Fibroblast of peridontal ligament (primary cell): ENCODE results near the gene PUSL1.

Experiments used
- DNase-seq: peaks from one replicate; pipeline ENCODE4 v3.0.0-alpha.2; 2010; ENCODE audit errors: extremely low read depth

PUSL1 gene

GRCh38 chr1:1279028-1279427 lies 29.4 kb upstream of the PUSL1 start:
- DNase-seq = no peak

DNA sequence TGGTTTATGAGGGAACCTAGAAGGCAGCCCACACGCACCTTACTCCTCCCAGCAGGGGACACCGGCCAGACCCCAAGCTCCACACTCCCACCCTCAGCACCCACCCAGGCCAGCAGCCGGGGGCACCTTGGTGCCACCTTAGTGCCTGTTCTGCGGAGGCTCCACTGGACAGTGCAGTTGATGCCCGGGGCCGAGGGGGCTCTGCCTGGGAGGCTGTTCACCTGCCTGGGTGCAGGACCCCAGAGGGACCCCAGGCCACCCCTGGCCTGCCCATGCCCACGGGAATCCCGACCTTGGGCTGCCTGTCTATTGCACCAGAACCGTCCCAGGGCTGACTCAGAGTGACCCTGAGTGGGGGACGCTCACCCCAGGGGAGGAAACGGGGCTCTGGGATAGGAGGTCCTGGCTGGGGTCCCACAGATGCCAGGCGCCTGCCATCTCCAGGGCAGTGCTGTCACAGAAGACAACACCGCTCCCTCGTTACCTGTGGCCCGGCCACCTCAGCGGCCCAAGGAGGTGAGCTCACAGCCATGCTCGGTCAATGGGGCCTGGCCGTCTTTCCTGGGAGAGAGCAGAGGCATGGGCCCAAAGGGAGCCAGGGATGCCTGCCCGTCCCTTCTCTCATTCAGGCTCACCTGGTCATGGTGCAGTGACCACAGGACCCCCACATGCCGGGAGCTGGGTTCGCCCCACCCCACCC lies 27.5 kb upstream of the PUSL1 start:
- no peak for DNase-seq

DNA sequence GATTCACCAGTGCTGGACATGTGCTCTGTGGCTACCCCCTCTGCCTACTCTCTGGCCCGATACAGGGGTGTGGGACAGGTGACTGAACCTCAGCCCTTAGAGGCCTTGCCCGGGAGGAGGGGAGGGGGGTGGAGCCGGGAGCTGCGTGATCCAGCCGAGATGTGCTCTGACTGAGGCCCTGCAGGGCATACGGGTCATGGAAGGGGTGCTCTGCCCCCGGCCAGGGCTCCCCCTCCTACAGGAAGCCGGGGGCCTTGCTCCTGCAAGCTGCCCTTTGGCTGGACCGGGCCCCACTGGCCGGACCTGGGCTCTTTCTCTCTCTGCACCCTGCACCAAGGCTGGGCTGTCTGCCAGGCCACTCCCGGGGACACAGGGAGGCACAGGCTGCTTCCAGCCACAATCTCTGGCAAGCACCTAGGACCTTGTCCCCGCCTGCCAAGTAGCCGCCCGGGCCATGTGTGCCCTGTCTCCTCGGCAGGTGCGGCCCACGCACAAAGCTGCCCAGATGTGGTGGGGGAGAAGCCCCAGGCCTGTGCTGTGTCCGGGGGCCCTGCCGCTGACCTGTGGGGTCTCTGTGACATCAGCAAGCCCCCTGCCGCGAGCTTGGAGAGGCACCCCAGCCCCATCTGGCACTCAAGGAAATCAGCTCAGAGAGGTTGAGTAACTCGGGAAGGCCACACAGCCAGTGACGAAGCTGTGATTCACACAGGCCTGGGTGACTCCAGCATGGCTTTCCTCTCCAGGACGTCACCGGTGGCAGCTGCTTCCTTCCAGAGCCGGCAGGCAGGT lies 26.7 kb upstream of the PUSL1 start:
- DNase-seq = no peak

DNA sequence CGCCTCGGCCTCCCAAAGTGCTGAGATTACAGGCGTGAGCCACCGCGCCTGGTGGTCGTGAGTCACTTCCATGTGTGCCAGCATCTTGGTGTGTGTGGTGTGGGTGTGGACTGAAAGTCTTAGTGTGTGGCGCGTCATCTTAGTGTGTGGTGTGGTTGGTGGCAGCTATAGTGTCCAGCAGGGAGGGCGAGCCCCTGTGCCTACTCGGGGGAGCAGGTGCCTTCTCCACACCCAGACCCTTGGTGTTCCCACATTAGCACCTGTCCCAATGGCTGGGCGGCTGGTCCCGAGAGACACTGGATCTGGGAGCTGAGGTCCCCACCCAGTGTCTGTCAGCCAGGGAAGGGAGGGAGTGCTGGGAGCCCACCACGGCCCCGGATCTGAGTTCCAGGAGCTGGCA lies 25.4 kb upstream of the PUSL1 start:
- DNase-seq = no peak

DNA sequence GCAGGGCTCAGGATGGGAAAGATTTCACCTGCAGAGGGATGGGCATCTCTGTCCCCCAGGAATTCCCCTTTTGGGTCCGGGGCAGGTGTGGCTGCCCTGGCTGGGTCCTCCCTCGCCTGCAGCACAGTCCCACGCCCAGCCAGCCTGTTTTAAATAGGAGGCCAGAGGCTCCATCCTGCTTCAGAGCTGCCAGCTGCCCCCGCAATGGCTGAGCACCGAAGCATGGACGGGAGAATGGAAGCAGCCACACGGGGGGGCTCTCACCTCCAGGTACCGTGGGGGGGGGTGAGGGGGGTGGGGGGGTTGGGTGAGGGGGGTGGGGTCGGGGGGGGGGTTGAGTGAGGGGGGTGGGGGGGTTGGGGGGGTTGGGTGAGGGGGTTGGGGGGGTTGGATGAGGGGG lies 24.6 kb upstream of the PUSL1 start:
- no peak for DNase-seq

DNA sequence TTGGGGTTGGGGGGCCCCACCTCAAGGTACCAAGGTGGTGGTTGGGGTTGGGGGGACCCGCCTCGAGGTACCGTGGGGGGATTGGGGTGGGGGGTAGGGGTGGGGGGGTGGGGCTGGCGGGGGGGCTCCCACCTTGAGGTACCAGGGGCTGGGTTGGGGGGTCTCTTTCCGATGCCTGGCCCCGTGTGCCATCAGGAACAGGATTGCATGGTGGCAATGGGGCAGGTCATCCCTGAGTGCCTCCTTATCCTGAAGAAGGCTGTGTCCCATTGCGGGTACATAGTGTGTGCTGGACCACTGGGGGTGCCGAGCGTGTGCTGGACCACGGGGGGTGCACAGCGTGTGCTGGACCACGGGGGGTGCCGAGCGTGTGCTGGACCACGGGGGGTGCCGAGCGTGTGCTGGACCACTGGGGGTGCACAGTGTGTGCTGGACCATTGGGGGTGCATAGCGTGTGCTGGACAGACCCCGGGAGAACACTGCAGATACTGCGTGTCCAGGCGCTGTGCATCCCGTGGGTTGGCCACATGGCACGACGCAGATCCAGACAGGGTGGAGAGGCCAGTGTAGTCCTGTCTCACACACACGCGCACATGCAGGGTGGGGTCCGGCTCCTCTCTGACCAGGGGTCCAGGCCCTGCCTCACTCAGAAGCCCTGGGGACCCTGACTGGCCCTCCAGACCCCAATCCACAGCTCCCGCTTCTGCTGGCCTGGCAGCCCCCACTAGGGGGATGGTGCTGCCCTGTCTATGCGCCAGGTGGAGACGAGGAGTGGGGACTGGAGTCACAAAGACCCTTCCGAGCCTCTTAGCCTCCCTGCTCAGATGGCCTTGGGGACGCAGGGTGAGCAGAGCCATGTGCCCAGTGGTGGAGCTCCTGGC lies 23.9 kb upstream of the PUSL1 start:
- DNase-seq = no peak

GRCh38 chr1:1285102-1285571 lies 23.3 kb upstream of the PUSL1 start:
- no peak for DNase-seq

DNA sequence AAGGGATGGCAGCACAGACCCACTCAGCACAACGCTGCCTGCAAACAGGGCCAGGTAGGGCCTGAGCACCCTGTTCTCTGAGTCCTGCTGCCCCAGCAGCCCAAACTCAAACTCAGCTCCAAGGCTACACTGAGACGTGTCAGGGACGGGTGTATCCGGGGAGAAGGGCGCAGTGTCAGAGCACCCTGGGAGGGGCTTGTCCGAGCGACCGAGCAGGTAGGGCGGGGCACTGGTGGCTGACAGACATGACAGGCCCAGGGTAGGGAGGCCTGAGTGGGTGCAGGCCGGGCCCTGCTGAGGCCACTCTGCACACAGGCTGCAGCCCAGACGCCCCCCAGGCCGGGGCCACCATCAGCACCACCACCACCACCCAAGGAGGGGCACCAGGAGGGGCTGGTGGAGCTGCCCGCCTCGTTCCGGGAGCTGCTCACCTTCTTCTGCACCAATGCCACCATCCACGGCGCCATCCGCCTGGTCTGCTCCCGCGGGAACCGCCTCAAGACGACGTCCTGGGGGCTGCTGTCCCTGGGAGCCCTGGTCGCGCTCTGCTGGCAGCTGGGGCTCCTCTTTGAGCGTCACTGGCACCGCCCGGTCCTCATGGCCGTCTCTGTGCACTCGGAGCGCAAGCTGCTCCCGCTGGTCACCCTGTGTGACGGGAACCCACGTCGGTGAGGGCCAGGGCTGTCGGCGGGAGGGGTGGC lies 22.6 kb upstream of the PUSL1 start:
- DNase-seq = no peak

DNA sequence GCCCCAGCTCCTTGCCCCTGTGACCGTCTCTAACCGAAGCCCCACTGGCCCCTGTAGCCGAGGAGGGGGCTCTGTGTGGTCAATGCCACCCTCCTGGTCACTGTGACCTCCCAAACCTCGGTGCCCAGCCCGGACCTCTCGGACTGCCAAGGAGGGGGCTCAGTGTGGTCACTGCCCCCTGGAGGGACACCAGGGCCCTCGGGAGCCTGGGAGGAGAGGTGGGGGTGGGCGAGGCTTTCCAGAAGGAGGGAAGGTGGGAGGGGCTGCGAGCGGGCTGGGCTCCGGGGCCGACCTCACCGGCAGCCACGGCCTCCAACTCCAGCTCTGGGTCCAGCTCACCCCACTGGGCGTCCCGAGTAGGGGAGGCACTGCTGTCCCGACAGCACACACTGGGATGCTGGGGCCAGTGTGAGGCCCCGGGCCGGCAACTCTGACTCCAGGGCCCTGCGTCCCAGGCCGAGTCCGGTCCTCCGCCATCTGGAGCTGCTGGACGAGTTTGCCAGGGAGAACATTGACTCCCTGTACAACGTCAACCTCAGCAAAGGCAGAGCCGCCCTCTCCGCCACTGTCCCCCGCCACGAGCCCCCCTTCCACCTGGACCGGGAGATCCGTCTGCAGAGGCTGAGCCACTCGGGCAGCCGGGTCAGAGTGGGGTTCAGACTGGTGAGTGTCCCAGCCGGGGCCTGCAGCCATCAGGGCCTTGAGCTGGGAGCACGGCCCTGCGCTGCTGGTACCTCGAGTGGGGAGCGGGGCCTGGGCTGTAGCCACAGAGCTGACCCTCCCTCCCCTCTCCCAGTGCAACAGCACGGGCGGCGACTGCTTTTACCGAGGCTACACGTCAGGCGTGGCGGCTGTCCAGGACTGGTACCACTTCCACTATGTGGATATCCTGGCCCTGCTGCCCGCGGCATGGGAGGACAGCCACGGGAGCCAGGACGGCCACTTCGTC lies 21.8 kb upstream of the PUSL1 start:
- DNase-seq = no peak

DNA sequence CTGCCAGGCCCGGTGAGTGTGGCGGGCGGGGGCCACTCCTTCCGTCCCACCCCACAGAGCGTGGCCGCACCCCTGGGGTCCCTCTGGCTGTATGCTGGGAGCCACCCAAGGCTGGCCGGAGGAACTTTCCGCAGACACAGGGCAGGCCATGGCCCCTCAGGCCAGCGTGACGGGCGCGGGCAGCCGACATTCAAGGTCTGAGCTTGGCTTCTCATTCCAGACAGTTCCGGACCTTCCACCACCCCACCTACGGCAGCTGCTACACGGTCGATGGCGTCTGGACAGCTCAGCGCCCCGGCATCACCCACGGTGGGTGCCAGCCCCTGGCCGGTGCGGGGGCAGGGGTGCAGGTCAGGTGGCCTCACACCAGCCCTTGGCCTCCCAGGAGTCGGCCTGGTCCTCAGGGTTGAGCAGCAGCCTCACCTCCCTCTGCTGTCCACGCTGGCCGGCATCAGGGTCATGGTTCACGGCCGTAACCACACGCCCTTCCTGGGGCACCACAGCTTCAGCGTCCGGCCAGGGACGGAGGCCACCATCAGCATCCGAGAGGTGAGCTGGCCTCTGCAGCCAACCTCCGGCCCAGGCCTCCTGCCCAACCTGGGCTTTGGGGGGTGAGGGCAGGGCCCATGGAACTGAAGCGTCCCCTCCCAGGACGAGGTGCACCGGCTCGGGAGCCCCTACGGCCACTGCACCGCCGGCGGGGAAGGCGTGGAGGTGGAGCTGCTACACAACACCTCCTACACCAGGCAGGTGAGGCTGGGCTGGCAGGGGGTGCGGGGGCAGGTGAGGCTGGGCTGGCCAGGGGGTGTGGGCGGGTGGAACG lies 20.9 kb upstream of the PUSL1 start:
- no peak for DNase-seq

- no peak for DNase-seq
Observed at GRCh38 chr1:1290238-1290731, 18.1 kb upstream of the PUSL1 start.

- no peak for DNase-seq
Observed at GRCh38 chr1:1291023-1291528, 17.3 kb upstream of the PUSL1 start.

DNA sequence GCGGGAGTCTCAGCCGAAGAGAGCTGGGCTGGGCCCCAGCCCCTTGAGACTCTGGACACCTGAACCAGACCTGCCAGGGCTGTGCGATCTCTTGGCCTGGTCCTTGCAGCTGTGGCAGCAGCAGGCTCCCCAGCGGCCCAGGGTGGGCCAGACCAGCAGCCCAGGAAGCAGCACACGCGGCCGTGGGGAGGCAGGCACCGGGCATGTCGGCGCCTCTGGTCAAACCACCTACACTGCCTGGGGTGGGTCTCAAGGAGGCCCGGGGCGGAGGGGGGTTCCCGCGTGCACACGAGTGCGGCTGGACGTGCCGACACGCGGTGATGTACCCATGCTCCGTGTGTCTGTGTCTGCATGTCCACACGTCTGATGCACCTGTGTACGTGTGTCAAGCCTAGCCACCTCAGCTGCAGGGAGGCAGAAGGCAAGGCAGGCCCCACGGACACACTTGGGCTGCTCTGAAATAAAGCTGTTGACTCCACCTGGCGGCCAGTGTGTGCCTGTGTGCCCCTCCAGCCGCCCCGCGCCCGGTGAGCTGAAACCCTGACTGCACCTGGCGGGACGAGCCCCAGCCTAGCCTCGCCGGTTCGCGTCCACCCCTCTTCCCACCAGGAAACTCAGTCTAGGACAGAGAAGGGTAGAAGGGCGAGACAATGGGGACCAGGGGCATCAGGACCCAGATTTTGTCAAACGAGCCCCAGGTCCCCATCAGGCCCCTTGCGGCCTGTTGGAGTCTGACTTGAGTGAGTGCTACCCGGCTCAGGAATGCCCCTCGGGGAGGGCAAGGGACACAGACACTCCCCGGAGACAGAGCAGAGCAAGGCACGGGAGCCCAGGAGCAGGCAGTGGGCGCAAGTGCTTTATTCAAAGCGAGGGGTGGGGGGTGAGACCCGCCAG lies 16.6 kb upstream of the PUSL1 start:
- DNase-seq = peak; percentile 37

GRCh38 chr1:1292442-1292779 lies 16.0 kb upstream of the PUSL1 start:
- DNase-seq = no peak

GRCh38 chr1:1292851-1293250 lies 15.5 kb upstream of the PUSL1 start:
- DNase-seq = no peak

DNA sequence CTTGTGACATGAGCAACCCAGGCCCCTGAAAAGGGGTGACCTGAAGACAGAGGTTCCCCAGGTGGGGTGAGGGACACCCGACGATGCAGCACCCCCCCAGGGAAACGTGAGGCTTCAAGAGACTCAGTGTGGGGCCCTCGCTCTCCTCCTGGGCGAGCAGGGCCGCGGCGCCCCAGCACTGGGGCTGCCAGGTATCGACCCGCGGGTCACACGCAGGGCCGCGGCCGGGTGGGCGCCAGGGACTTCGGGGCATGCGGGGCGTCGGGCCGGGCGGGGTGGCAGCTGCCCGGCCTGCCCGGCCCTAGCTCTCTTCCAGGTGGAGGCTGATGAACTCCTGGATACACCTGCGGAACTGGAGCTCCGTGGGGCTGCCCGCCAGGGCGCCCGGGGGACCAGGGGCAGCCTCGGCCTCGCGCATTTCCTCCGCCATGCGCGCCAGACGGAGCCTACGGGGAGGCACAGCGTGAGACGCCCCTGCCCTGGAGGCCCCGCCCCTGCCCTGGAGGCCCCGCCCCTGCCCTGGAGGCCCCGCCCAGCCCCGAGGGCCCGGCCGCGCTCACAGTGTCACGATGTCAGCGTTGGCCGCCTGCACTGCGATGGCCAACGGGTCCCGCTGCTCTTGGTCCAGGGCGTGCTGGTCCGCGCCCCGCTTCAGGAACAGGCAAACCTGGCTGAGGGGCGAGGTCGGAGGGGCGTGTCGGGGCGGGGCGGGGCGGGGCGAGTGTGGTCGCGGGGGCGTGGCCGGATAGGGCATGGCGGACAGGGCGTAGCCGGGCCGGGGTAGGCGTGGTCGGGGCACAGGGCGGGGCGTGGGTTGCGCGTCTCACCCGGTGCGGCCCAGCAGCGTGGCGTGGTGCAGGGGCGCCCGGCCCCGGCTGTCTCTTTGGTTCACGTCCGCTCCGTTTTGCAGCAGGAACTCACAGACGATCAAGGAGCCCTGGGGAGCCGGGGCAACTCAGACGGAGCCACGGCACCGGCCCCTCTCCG lies 14.8 kb upstream of the PUSL1 start:
- no peak for DNase-seq

- no peak for DNase-seq
Observed at GRCh38 chr1:1294250-1294890, 14.0 kb upstream of the PUSL1 start.
